Stimulated activated CD4-positive, alpha-beta T cell treated with anti-CD3 and anti-CD28 coated beads, TNF-alpha, amount 100 ng/mL, for 4 hours (primary cell): ENCODE data around the gene CA14.
"Not testable (repeated sequence)": the region's sequence is repeated elsewhere in the genome, so short reads cannot be mapped to it uniquely, and the experiment has no call there.

ENCODE experiments used
- DNase-seq, 3 experiments: peaks; one replicate each; pipeline ENCODE4 v3.0.0-alpha.2; 2020; ENCODE audit warnings: low read depth in 3 of 3

CA14 gene

GRCh38 chr1:150235852-150236613 lies 21.5 kb upstream of the CA14 start, which contains the start of gene ANP32E:
Gene ANP32E (minus strand): TSS chr1:150236112. CDS start chr1:150235786, 326 bp downstream.
- DNase-seq: peak; percentile 78 to 89 (median 83)

DNA sequence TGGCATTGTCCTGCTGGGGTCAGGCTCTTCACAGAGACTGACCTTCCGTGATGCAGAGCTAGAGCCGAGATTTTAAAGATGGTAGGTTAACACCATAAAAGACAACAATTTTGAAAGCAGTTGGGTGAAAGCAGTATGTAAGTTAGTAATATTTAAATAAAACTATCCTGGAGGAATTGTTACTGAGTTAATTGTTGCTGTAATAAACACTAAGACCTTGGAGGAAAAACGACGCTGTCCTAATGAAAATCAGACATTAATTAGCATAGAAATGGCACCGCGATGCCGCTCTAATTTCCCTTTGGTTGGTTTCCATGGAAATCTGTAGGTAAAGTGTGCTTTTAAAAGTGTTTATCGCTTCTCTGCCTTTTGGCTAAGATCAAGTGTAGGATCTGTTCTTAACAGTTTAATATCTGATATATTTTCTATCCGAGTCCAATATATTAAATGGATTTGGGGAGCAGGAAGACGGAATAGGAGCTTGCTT lies 20.9 kb upstream of the CA14 start:
- no peak for DNase-seq

GRCh38 chr1:150237176-150237575 lies 20.4 kb upstream of the CA14 start:
- not testable (repeated sequence) for DNase-seq

DNA sequence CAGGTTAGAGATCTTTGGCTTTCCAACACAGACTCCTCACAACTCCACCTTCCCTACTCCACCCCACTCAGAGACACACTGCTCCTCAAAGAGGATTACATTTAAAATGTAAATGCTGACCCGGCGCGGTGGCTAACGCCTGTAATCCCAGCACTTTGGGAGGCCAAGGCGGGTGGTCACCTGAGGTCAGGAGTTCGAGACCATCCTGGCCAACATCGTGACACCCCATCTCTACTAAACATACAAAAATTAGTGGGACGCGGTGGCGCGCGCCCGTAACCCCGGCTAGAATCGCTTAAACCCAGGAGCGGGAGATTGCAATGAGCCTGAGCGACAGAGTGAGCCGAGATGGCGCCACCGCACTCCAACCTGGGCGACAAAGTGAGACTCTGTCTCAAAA lies 19.8 kb upstream of the CA14 start:
- no peak for DNase-seq

DNA sequence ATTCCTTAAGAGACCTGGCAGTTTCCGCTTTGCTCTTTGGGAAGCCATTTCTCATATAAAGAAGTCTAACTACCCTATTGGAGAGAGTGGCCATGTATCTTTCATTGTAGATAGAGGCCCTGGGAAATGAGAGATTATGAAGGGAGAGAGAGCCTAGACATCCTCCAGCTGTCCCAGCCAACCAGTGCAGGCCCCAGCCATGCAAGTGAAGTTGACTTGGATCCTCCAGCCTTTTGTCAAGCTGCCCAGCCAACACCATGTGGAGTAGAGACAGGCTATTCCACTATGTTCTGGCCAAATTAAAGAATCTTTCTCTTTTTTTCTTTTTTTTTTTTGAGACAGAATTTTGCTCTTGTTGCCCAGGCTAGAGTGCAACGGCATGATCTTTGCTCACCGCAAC lies 14.6 kb upstream of the CA14 start:
- no peak for DNase-seq

- DNase-seq: no peak
Observed at GRCh38 chr1:150249936-150250335, 7.6 kb upstream of the CA14 start.

DNA sequence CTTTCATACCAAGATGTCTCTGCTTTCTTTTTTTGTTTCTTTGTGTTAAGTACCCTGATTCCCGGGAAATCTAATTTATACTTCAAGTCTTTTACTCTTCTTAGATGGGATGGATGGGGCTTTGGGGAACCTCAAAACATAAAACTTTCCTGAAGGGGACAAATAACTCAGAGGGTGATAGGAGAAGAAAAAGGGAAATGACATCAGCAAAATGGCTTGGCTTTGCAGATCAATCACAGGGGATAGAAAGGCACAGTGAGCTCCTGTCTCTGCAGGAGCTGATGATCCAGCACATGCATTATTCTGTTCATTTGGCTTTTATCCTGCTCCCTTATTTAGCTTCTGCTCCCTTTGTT lies 1.4 kb upstream of the CA14 start:
- DNase-seq: no peak

DNA sequence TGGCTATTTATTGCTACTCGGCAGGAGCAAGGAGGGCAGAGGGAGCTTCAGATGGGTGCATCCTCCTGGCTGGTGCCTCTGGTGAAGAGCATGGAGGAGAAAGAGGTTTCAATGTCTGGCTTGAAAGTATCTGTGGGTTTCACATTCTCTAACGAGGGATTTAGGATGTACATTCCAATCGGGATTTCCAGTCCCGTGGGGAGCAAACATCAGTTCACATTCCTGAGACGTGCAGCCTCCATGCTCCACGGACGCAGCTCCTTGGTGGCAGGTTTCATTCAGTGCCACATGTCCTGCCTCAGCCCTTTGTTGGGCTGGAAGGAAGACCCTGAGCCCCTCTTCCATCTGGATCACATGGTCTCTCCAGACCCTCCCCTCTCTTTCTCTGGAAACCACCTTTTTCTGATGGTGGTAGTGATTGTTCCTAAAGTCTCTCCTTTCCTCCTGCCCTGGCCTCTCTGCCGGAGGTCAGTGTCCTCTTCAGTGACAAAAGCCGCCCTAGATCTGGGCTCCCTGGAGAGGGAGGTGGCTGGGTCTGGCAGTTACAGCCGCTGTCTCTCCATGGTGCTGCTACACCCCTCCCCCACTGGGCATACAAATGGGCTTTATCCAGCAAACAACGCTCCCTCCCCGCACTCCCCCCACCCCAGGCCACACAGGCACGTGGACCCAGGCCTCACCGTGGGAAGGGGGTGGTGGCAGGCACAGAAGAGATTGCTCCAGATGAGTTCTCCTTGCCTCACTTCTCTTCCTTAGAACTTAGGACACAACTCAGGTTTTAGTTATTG lies 826 bp upstream of the CA14 start:
- no peak for DNase-seq

DNA sequence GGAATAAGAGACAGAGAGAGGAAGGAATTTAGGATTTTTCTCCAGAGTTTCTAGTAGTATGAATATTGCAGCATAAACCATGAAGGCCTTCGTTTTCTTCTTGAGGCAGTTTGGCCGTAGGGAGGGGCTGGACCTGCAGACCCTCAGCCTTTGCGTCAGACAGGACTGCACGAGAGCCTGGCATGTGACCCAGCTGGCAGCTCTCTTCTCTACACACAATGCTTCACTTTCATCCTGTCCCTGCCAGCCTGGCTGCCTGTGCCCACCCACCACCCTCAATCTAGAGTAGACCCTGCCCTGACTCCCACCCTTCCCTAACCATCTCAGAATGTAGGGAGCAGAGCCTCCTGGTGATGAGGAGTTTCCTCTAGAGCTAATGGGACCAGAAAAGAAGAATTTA lies 1.6 kb downstream of the CA14 start:
- no peak for DNase-seq

GRCh38 chr1:150259758-150260669 lies 2.4 kb downstream of the CA14 start:
- DNase-seq: no peak

- no peak for DNase-seq
Observed at GRCh38 chr1:150261367-150261766, 3.8 kb downstream of the CA14 start.

DNA sequence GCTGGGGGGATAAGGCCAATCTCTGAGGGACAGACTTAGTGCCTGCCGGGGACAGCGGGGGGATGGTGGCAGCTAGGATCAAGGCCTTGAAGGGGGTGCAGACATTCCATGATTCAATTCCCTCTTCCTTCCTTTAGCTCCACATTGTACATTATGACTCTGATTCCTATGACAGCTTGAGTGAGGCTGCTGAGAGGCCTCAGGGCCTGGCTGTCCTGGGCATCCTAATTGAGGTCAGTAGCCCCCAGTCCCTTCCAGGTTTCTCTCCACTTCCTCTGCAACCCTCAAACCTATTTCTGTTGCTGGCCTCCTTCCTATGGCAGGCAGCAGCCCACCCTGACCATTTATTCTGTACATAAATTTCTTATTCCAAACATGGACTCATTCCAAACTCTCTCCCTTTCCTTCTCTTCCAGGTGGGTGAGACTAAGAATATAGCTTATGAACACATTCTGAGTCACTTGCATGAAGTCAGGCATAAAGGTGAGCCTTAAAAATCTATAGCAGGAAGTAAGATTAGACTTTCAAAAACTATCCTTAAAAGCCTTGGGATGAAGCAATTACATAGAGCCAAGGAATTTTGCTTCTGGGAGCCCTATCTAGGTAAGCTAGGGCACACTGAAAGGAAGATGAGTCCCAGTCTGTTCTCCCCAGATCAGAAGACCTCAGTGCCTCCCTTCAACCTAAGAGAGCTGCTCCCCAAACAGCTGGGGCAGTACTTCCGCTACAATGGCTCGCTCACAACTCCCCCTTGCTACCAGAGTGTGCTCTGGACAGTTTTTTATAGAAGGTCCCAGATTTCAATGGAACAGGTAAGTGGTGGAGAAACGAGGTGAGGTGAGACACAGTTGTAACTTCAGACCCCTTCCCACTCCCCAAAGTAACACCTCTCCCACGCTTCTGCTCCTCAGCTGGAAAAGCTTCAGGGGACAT lies 5.1 kb downstream of the CA14 start:
- no peak for DNase-seq

- DNase-seq: no peak
Observed at GRCh38 chr1:150263549-150263948, 6.0 kb downstream of the CA14 start.

DNA sequence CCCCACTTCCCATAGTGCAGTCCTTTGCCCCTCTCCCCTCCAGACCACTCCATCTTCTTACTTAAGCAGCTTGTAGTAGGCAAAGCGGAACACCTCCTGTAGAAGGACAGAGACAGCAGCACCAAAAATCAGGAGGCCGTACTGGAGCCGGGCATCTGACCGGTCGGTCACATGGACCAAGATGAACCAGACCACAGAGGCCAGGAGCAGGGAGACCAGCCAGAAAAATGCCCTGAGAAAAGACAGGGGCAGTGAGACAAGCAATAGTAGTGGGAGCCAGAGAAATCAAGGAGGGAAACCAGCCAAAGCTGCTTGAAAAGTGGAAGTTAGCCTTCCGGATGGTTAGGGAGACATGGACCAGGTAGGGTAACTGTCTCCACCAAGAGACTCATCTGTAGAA lies 10.3 kb downstream of the CA14 start:
- DNase-seq: no peak

- no peak for DNase-seq
Observed at GRCh38 chr1:150268340-150268704, 10.7 kb downstream of the CA14 start.

GRCh38 chr1:150268705-150269403 lies 11.3 kb downstream of the CA14 start, which contains the start of gene APH1A:
Gene APH1A (minus strand): TSS chr1:150269016. CDS start chr1:150268810, 206 bp downstream.
- peak; percentile 81 to 88 (median 87) for DNase-seq

DNA sequence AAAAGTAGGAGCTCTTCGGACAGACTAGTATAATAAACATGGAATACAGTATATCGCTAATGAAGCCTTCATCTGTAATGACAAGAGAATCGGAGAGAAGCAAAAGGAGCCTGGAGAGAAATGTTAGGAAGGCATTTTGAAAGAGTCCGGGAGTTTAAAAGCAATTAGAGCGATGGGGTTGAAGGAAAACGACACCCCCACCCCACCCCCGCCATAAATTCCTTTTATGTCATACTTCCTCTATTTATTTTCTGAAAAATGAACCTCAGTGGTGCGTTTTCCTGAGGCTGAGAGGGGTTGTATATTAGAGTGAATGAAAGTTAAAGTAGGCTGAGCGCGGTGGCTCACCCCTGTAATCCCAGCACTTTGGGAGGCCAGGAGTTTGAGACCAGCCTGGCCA lies 11.9 kb downstream of the CA14 start:
- no peak for DNase-seq

GRCh38 chr1:150271291-150271959 lies 13.9 kb downstream of the CA14 start:
- DNase-seq: no peak

DNA sequence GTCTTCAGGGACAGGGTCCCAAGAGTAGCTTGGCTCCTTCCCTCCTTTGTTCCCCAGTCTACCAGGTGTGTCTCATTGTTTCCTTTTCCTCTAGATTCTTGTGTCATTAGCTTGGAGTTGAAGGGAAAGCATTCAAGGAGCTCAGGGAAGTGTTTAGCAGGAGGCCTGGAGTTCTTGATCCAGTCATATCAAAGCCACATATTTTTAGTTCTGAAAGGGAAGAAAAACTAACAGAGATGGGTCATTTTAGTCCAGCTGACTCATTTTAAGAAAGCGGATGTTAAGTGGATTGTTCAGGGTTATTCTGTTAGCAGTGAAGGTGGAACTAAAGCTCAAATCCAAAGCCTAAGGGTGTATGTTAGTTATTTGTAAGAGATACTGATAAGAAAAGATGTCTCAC lies 15.7 kb downstream of the CA14 start:
- no peak for DNase-seq
